K562 (cell line): ENCODE results near the gene YPEL2. TPM values are rescaled to one million over a fixed set of nuclear protein-coding genes. Genes with fewer than 3 reads are reported as not detected.
A peak's percentile ranks its signal among the peaks of the same experiment; 100 is the strongest.

ENCODE experiments used
- CBFA2T3 ChIP-seq: fragments of 450-650 bp; IDR thresholded peaks from 2 replicates; pipeline ENCODE4 v1.6.1; 2017
- CCAR2 ChIP-seq: fragments of 200-400 bp; formaldehyde crosslinking; IDR thresholded peaks from 2 replicates; pipeline ENCODE4 v1.6.1; 2017; ENCODE audit warnings: mild to moderate bottlenecking, low read depth, low read length
- FOXK2 ChIP-seq, 2 experiments: fragments of 450-650 bp; IDR thresholded peaks in 1 of 2; conservative IDR thresholded peaks in 1 of 2; 2 replicates each; pipeline ENCODE4 v1.6.1; 2016; ENCODE audit warnings: low read depth in 2 of 2, mild to moderate bottlenecking in 1 of 2
- GTF3C2 ChIP-seq: IDR thresholded peaks from 3 replicates; pipeline ENCODE4 v1.6.1; 2011; ENCODE audit warnings: borderline replicate concordance, mild to moderate bottlenecking, moderate library complexity; ENCODE audit not compliant: insufficient read length; ENCODE audit errors: extremely low read depth
- HES1 ChIP-seq: fragments of 450-650 bp; IDR thresholded peaks from 2 replicates; pipeline ENCODE4 v1.6.1; 2016; ENCODE audit warnings: low read depth, mild to moderate bottlenecking, moderate library complexity
- HINFP ChIP-seq: fragments of 450-650 bp; conservative IDR thresholded peaks from 2 replicates; pipeline ENCODE4 v1.6.1; 2016; ENCODE audit warnings: missing genetic modification characterization, low read depth, mild to moderate bottlenecking, control low read depth, missing compliant biosample characterization
- IFI16 ChIP-seq: fragments of 250-450 bp; sonication (Bioruptor Pico); IDR thresholded peaks from 2 replicates; pipeline ENCODE4 v2.1.2; 2022; ENCODE audit warnings: mild to moderate bottlenecking, inconsistent platforms
- NFE2L1 ChIP-seq: fragments of 450-650 bp; IDR thresholded peaks from 2 replicates; pipeline ENCODE4 v1.6.1; 2016; ENCODE audit warnings: missing genetic modification characterization, low read depth, mild to moderate bottlenecking, missing compliant biosample characterization, moderate library complexity, borderline replicate concordance
- OTX1 ChIP-seq: fragments of 450-650 bp; formaldehyde crosslinking; IDR thresholded peaks from 2 replicates; pipeline ENCODE4 v1.4.0; 2022; ENCODE audit warnings: mild to moderate bottlenecking
- PBX2 ChIP-seq, 2 experiments: IDR thresholded peaks in 1 of 2; conservative IDR thresholded peaks in 1 of 2; 2 replicates each; pipeline ENCODE4 v1.6.1; 2016; ENCODE audit warnings: low read depth in 2 of 2, mild to moderate bottlenecking in 1 of 2, missing compliant biosample characterization in 1 of 2, missing genetic modification characterization in 1 of 2, moderate library complexity in 1 of 2
- PHB ChIP-seq: fragments of 250-450 bp; sonication (Bioruptor Pico); IDR thresholded peaks from 2 replicates; pipeline ENCODE4 v1.5.0; 2021
- PHF20 ChIP-seq: fragments of 450-650 bp; IDR thresholded peaks from 2 replicates; pipeline ENCODE4 v1.6.1; 2018; ENCODE audit not compliant: partially characterized antibody
- POLR2B ChIP-seq: fragments of 450-650 bp; IDR thresholded peaks from 2 replicates; pipeline ENCODE4 v1.6.1; 2018; ENCODE audit warnings: low read depth; ENCODE audit not compliant: partially characterized antibody
- SOX6 ChIP-seq: fragments of 450-650 bp; IDR thresholded peaks from 2 replicates; pipeline ENCODE4 v1.6.1; 2014; ENCODE audit warnings: mild to moderate bottlenecking
- ZBTB11 ChIP-seq, 3 experiments: fragments of 200-800 bp in 1 of 3; fragments of 250-450 bp in 1 of 3; fragments of 450-650 bp in 1 of 3; sonication (Bioruptor Pico) in 1 of 3; sonication (Bioruptor generic) in 1 of 3; formaldehyde crosslinking in 1 of 3; IDR thresholded peaks; 2 replicates each; pipeline versions ENCODE4 v1.6.1 to v1.8.0; 2016 to 2022; ENCODE audit warnings: mild to moderate bottlenecking in 2 of 3, missing genetic modification characterization in 2 of 3, missing compliant biosample characterization in 1 of 3, moderate library complexity in 1 of 3
- ZNF778 ChIP-seq: fragments of 450-650 bp; formaldehyde crosslinking; IDR thresholded peaks from 2 replicates; pipeline ENCODE4 v1.4.0; 2020; ENCODE audit warnings: mild to moderate bottlenecking, moderate library complexity
- polyA plus RNA-seq, 8 experiments: library from polyadenylated mRNA; depleted of rRNA in 4 of 8; stranded (reverse) in 5 of 8; unstranded in 3 of 8; fragments of >200 nt; fragmentation: Nextera tagmentation in 2 of 8; fragmentation: Illumina TruSeq in 1 of 8; extraction: Ambion mirVana in 2 of 8; extraction: Trizol in 1 of 8; gene quantifications; 2 replicates each; pipeline versions ENCODE4 v1.2.1 to v1.2.3, GENCODE V29; 2011 to 2014; ENCODE audit warnings: inconsistent platforms in 1 of 8, missing spikeins in 1 of 8
- total RNA-seq, 7 experiments: library from RNA; depleted of rRNA in 6 of 7; stranded (reverse); fragments of >200 nt in 6 of 7; fragmentation: Illumina TruSeq in 2 of 7; extraction: Trizol in 2 of 7; gene quantifications; 2 replicates each; pipeline versions ENCODE4 v1.2.1 to v1.2.3, GENCODE V29; 2011 to 2021; ENCODE audit warnings: low replicate concordance in 1 of 7

The YPEL2 gene
- total and polyA plus RNA-seq, 9 of the 15 experiments (the other 6 are each of a cell fraction or from before 2014, with no cell fraction given) = 0.11 to 2.4 (median 0.47) TPM

GRCh38 chr17:59416184-59416583 is 84.7 kb downstream of the YPEL2 start (continued):
- no peak for TF ChIP-seq ZBTB11 (CRISPR knock-in tag; IDR thresholded peaks at IDR 0.05)
- no peak for TF ChIP-seq PHF20
- no peak for TF ChIP-seq OTX1 (CRISPR knock-in tag)
- TF ChIP-seq HES1 = peak; percentile 76; the same call in 1 of the 2 replicates
- no peak for TF ChIP-seq FOXK2 (conservative IDR thresholded peaks at IDR 0.05 in 1 of 2, IDR thresholded peaks at IDR 0.05 in 1 of 2; ENCODE audit: low read depth in 2 of 2)
- TF ChIP-seq SOX6 = peak; percentile 50; the same call in 1 of the 2 replicates
- no peak for TF ChIP-seq IFI16 (CRISPR knock-in tag)
- no peak for TF ChIP-seq ZNF778
- TF ChIP-seq CBFA2T3 = peak; percentile 51; the same call in 1 of the 2 replicates
- no peak for TF ChIP-seq PBX2 (CRISPR knock-in tag; IDR thresholded peaks at IDR 0.05; ENCODE audit: low read depth)
- no peak for TF ChIP-seq PBX2 (tag; conservative IDR thresholded peaks at IDR 0.05; ENCODE audit: low read depth)
- TF ChIP-seq HINFP = no peak
- no peak for TF ChIP-seq GTF3C2
- no peak for TF ChIP-seq CCAR2
- TF ChIP-seq POLR2B = no peak
- TF ChIP-seq NFE2L1 = no peak
- TF ChIP-seq PHB (CRISPR knock-in tag) = no peak
